ENCODE data around the gene RAD9B. TPM values are rescaled to one million over a fixed set of nuclear protein-coding genes. Genes with fewer than 3 reads are reported as not detected.
"Not testable (repeated sequence)": the region's sequence is repeated elsewhere in the genome, so short reads cannot be mapped to it uniquely, and the experiment has no call there.

Gene RAD9B
- total RNA-seq, 1 donor from 2014 or later, result 0.88 TPM

GRCh38 chr12:110538869-110539622, 36.9 kb downstream of the RAD9B start:
- DNase-seq (ENCODE audit: low read depth), result no peak
- Histone ChIP-seq H3K4me3 (ENCODE audit: low read depth, low read length) (no peak overlapping the region), H3K36me3 (ENCODE audit: control insufficient read depth, insufficient read depth, low read length) (peaks cover 3% of the 10 kb centered on the region), H3K27me3 (ENCODE audit: control insufficient read depth, insufficient read depth, low read length) (no peaks in the 10 kb centered on the region)
- no peak for TF ChIP-seq CTCF (IDR thresholded peaks at IDR 0.05; ENCODE audit: insufficient read depth, low read length, poor library complexity, severe bottlenecking)

GRCh38 chr12:110540048-110540447, 37.9 kb downstream of the RAD9B start:
- no peak for TF ChIP-seq CTCF (IDR thresholded peaks at IDR 0.05; ENCODE audit: insufficient read depth, low read length, poor library complexity, severe bottlenecking)
- DNase-seq (ENCODE audit: low read depth), result no peak
- H3K36me3 ChIP-seq (ENCODE audit: control insufficient read depth, insufficient read depth, low read length), result peaks cover 3% of the 10 kb centered on the region

GRCh38 chr12:110543252-110543959, 41.3 kb downstream of the RAD9B start:
- H3K27me3 ChIP-seq (ENCODE audit: control insufficient read depth, insufficient read depth, low read length), result no peaks in the 10 kb centered on the region
- no peak overlapping the region for H3K4me3 ChIP-seq (ENCODE audit: low read depth, low read length)
- no peak for DNase-seq (ENCODE audit: low read depth)
- TF ChIP-seq CTCF (IDR thresholded peaks at IDR 0.05; ENCODE audit: insufficient read depth, low read length, poor library complexity, severe bottlenecking), result no peak
- no peaks in the 10 kb centered on the region for H3K36me3 ChIP-seq (ENCODE audit: control insufficient read depth, insufficient read depth, low read length)

More at GRCh38 chr12:110540048-110540447, 37.9 kb downstream of the RAD9B start:
- H3K27me3 ChIP-seq (ENCODE audit: control insufficient read depth, insufficient read depth, low read length), result no peaks in the 10 kb centered on the region
- no peak overlapping the region for H3K4me3 ChIP-seq (ENCODE audit: low read depth, low read length)

- no peak for TF ChIP-seq CTCF (IDR thresholded peaks at IDR 0.05; ENCODE audit: insufficient read depth, low read length, poor library complexity, severe bottlenecking)
- no peaks in the 10 kb centered on the region for H3K36me3 ChIP-seq (ENCODE audit: control insufficient read depth, insufficient read depth, low read length)
- H3K27me3 ChIP-seq (ENCODE audit: control insufficient read depth, insufficient read depth, low read length), result no peaks in the 10 kb centered on the region
- DNase-seq (ENCODE audit: low read depth), result no peak
- H3K4me3 ChIP-seq (ENCODE audit: low read depth, low read length), result no peak overlapping the region
These were observed 41.8 kb downstream of the RAD9B start for GRCh38 chr12:110543965-110544364.

- H3K27me3 ChIP-seq (ENCODE audit: control insufficient read depth, insufficient read depth, low read length); H3K36me3 ChIP-seq (ENCODE audit: control insufficient read depth, insufficient read depth, low read length); H3K4me3 ChIP-seq (ENCODE audit: low read depth, low read length); DNase-seq (ENCODE audit: low read depth): not testable (repeated sequence)
These were observed 43.1 kb downstream of the RAD9B start for GRCh38 chr12:110545259-110545658.

GRCh38 chr12:110545812-110546211, 43.7 kb downstream of the RAD9B start:
- DNase-seq (ENCODE audit: low read depth), result no peak
- TF ChIP-seq CTCF (IDR thresholded peaks at IDR 0.05; ENCODE audit: insufficient read depth, low read length, poor library complexity, severe bottlenecking), result no peak
- Histone ChIP-seq H3K4me3 (ENCODE audit: low read depth, low read length) (no peak overlapping the region), H3K27me3 (ENCODE audit: control insufficient read depth, insufficient read depth, low read length) (no peaks in the 10 kb centered on the region), H3K36me3 (ENCODE audit: control insufficient read depth, insufficient read depth, low read length) (peaks cover 1% of the 10 kb centered on the region)

Measured in kidney epithelial cell (primary cell).